ENCODE results near the gene PLA2G5. TPM values are rescaled to one million over a fixed set of nuclear protein-coding genes. Genes with fewer than 3 reads are reported as not detected.

PLA2G5 gene
- total RNA-seq, 4 donors from 2014 or later, result 0.97 to 6.7 (median 2.3) TPM; not detected in 1

GRCh38 chr1:20137055-20137454 is 67.1 kb downstream of the PLA2G5 start:
- intact Hi-C loops (cut with DNase I), result no loop called here
- H3K27me3 ChIP-seq, result peaks cover 0 to 39% (median 0%) of the 10 kb centered on the region in 4 donors
- no peaks in the 10 kb centered on the region for H3K9me3 ChIP-seq
- DNase-seq, result no peak
- TF ChIP-seq POLR2A (IDR thresholded peaks at IDR 0.05), result no peak
- TF ChIP-seq CTCF (IDR thresholded peaks at IDR 0.05), result no peak
- no peak overlapping the region for H3K27ac ChIP-seq
- WGBS, 2 donors, result 33 to 70% methylated on average over 1 to 2 of the region's 4 CpGs
- no peaks in the 10 kb centered on the region for H3K36me3 ChIP-seq
- no peak overlapping the region for H3K4me3 ChIP-seq
- H3K4me1 ChIP-seq, result peaks cover 0 to 14% (median 0%) of the 10 kb centered on the region in 3 donors

GRCh38 chr1:20137604-20138003 is 67.6 kb downstream of the PLA2G5 start:
- 72 to 83% methylated on average over 1 of the region's 1 CpG for WGBS, 2 donors
- no peak for DNase-seq
- no peaks in the 10 kb centered on the region for H3K36me3 ChIP-seq
- TF ChIP-seq CTCF (IDR thresholded peaks at IDR 0.05), result no peak
- TF ChIP-seq POLR2A (IDR thresholded peaks at IDR 0.05), result no peak
- no peak overlapping the region for H3K4me3 ChIP-seq
- intact Hi-C loops (cut with DNase I), result no loop called here
- no peaks in the 10 kb centered on the region for H3K9me3 ChIP-seq
- H3K27ac ChIP-seq, result no peak overlapping the region
- peaks cover 0 to 14% (median 0%) of the 10 kb centered on the region in 3 donors for H3K4me1 ChIP-seq
- H3K27me3 ChIP-seq, result peaks cover 0 to 39% (median 0%) of the 10 kb centered on the region in 4 donors

GRCh38 chr1:20138346-20138745 is 68.4 kb downstream of the PLA2G5 start:
- Histone ChIP-seq H3K4me3 (no peak overlapping the region), H3K4me1 (peaks cover 0 to 14% (median 0%) of the 10 kb centered on the region in 3 donors), H3K36me3 (no peaks in the 10 kb centered on the region), H3K27me3 (peaks cover 0 to 36% (median 0%) of the 10 kb centered on the region in 4 donors), H3K27ac (no peak overlapping the region), H3K9me3 (no peaks in the 10 kb centered on the region)
- intact Hi-C loops (cut with DNase I), result no loop called here
- 76 to 82% methylated on average over 6 of the region's 6 CpGs for WGBS, 2 donors
- no peak for DNase-seq
- TF ChIP-seq POLR2A (IDR thresholded peaks at IDR 0.05), result no peak
- no peak for TF ChIP-seq CTCF (IDR thresholded peaks at IDR 0.05)

- intact Hi-C loops (cut with DNase I), result no loop called here
- DNase-seq, result no peak
- WGBS, 2 donors, result 76 to 100% methylated on average over 1 to 2 of the region's 9 CpGs
- H3K4me3 ChIP-seq, result no peak within 1 kb of the TSS
- peaks cover 0 to 31% (median 0%) of the 10 kb centered on the region in 4 donors for H3K27me3 ChIP-seq
- H3K27ac ChIP-seq, result no peak within 1 kb of the TSS
- no peaks in the 10 kb centered on the region for H3K36me3 ChIP-seq
- H3K4me1 ChIP-seq, result peaks cover 0 to 14% (median 0%) of the 10 kb centered on the region in 3 donors
- no peak for TF ChIP-seq POLR2A (IDR thresholded peaks at IDR 0.05)
- no peak for TF ChIP-seq CTCF (IDR thresholded peaks at IDR 0.05)
- no peaks in the 10 kb centered on the region for H3K9me3 ChIP-seq
Observed at GRCh38 chr1:20138961-20139550, 69.1 kb downstream of the PLA2G5 start, which contains the start of gene PLA2G2F. TSS of gene PLA2G2F (plus strand) at chr1:20139323. CDS start at chr1:20139428, 105 bp downstream.

GRCh38 chr1:20139776-20140612 is 70.0 kb downstream of the PLA2G5 start:
- DNase-seq, result no peak
- intact Hi-C loops (cut with DNase I), result no loop called here
- TF ChIP-seq CTCF (IDR thresholded peaks at IDR 0.05) (no peak), POLR2A (IDR thresholded peaks at IDR 0.05) (no peak)
- no peaks in the 10 kb centered on the region for H3K36me3 ChIP-seq
- H3K27ac ChIP-seq, result no peak overlapping the region
- 77 to 93% methylated on average over 5 to 11 of the region's 13 CpGs for whole genome bisulfite sequencing, 2 donors
- peaks cover 0 to 35% (median 0%) of the 10 kb centered on the region in 4 donors for H3K27me3 ChIP-seq
- H3K4me3 ChIP-seq, result no peak overlapping the region
- H3K9me3 ChIP-seq, result no peaks in the 10 kb centered on the region
- H3K4me1 ChIP-seq, result peaks cover 0 to 21% (median 0%) of the 10 kb centered on the region in 3 donors
